HG03025 (cell line): ENCODE measurements around the gene ITGA8.
"Not testable (repeated sequence)": the region's sequence is repeated elsewhere in the genome, so short reads cannot be mapped to it uniquely, and the experiment has no call there.

Source experiments
- ATAC-seq: cut with Tn5 transposase; IDR thresholded peaks from one replicate; pipeline ENCODE4 v1.9.1; 2021; ENCODE audit warnings: mild to moderate bottlenecking, moderate library complexity; ENCODE audit not compliant: unreplicated experiment, low FRiP score

ITGA8 gene

DNA sequence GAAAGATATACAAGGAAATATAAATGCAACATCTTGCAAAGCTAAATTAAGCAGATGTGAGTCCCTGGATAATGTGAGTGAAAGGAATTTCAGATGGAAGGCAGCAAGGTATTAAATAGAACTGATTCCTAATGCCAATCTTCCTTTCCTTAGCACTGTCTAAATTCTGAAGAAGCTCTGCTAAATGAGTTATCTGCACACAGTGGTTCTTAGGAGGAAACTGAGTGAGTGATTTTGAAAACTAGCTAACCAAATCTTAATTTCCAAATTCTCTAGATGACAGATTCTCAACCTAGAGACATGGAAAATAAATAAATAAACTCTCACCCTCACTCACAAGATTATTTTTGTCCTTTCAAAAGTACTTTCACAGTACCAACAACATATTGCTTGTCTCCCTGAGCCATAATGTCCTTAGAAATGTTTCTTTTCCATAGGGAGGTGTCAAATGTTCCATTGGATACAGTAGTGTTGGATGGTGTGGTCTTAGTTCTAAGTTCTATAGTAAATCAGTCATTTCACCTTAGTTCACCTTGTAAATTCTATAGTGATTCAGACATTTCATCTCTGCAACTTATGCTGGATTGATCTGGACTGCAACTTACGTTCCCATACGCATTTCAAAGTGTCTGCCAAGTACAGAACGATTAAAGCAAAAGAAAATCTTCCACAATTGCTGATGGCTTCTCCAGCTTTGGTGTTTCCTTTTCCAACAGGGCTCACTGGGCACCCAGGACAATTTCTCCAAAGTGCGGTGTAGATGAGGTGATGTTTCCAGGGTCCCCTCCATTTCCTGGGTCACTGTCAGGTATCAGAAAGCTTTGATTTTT is 203.3 kb downstream of the ITGA8 start:
- no peak for ATAC-seq

- ATAC-seq, result no peak
Measured at GRCh38 chr10:15515202-15515601, 204.5 kb downstream of the ITGA8 start.

DNA sequence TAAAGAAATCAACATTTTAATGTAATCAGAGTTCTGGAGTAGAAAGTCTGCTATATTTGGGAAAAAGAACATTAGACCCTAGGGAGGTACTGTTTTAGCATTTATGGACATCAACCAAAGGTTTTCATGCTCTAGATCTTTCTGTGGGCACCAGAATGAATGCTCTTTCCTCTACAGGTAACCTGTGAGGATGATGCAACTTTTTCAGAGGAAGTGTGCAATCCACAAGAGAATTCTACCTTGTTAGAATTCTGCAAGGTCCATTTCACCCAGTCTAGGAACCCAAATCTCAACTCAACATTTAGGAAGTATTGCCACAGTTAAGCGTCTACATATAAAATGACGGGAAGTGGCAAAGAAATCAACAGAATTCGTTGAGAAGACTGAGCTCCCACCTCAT is 208.8 kb downstream of the ITGA8 start:
- ATAC-seq, result no peak

DNA sequence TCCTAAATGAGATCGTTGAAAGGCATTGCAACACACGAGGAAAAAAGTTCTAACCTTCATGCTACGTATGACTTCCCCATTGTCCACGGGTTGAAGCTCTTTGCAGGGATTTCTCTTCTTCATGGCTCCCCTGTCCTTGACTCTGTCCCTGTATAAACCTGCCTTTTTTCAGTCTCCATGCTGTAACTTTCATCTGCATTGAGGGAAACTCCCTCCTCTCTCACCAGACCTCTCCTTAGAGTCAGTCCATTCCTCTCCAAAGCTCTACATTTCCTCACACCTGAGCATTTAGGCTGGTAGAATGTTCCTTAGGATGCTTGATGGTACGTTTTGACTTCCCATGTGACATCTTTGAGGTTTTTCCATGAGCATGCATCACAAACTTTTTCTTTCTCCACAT is 214.4 kb downstream of the ITGA8 start:
- no peak for ATAC-seq

- ATAC-seq, result no peak
Measured at GRCh38 chr10:15504101-15504840, 215.5 kb downstream of the ITGA8 start.

GRCh38 chr10:15494850-15495506 is 224.7 kb downstream of the ITGA8 start:
- ATAC-seq, result no peak

- ATAC-seq, result no peak
Measured at GRCh38 chr10:15491856-15492642, 227.7 kb downstream of the ITGA8 start.

GRCh38 chr10:15489431-15489830 is 230.3 kb downstream of the ITGA8 start:
- ATAC-seq, result no peak

GRCh38 chr10:15487376-15487775 is 232.3 kb downstream of the ITGA8 start:
- ATAC-seq, result no peak

DNA sequence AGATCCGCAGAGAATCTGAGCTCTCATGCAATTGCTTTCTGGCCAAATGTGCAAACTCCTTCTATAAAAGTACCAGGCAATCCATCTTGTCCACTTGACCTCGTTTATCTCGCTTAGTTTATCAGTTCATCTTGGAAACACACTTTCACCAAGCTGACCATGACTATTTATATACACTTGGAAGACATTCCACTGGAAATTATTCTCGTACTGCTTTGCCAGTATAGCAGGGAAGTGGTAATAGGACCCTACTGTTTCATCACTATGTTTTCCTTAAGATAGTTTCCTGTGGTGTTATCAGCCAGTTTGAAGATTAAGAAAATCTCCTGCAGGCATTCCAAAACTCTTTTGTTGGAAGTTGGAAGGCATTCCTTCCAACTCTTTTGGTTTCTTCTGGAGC is 233.3 kb downstream of the ITGA8 start:
- no peak for ATAC-seq

GRCh38 chr10:15485684-15486316 is 233.9 kb downstream of the ITGA8 start:
- no peak for ATAC-seq

- ATAC-seq, result no peak
Measured at GRCh38 chr10:15485027-15485426, 234.7 kb downstream of the ITGA8 start.

DNA sequence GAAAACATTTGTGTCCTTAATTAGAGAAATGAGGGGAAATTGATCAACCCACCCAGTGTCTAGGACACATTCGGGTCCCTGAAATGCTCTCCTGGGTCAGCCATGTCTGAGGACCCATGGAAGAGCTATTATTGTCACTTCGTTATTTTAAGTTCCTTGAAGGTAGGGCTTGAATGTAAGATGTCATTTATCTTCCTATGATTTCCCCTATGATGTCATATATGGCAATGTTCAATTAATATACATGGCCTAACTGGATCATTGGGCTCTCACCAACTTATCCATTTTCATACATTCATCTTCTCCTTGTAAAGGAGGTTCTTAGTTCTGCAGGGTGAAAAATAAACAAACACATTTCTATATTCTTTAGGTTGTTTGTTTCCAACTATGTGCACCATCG is 235.6 kb downstream of the ITGA8 start:
- ATAC-seq, result no peak

GRCh38 chr10:15483215-15484075 is 236.3 kb downstream of the ITGA8 start:
- no peak for ATAC-seq

DNA sequence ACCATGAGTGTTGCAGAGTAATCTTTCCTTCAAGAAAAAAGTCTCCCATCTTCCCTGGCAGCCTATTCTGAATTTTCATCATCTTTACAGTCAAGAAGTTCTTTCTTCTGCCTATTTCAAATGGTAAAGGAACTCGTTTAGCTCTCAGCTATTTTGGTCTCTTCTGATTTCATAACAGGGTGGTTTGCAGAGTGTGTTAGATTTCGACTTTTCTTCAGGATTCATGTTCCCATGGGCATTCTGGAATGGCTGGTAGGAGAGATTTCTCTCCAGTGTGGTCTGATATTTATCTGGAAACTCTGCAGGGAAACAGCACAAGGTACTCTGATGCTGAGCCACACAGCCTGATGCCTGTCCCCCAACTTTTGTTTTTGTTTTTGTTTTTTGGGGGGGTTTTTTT is 237.6 kb downstream of the ITGA8 start:
- no peak for ATAC-seq

DNA sequence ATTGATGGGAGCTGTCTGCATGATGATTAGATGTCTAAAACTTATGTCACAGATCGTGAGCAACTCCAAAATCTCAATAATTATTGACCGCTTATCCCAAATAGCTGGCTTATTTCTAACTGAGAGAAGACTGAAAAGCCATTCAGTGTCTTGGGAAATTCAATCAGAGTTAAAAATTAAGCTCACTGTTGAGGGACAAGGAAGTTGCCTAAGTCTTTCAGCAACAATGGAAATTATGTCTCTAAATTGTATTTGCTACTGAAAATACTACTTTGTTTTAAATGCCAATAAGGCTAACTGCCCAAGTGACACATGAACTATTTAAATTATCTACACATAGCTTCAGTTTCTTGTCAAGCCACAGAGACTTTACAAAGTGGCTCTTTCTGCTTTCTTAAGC is 240.8 kb downstream of the ITGA8 start:
- no peak for ATAC-seq

DNA sequence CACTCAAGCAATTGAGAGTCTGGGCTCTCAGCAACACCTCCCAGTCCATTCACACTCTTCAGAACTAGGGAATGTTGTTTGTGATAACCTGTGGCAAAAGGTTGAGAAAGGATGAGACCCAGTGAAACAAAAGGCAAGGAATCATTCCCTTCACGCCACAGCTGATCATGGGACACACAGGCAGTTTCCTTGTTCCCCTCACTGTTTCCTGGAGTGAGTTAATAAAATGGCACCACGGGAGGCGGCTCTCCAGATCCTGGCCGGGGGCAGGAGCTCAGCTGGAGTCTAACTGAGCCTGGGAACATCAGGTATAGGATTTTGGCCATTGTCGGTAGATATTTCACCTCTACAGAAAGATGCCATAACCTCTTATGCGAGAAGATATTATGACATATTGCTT is 241.3 kb downstream of the ITGA8 start:
- no peak for ATAC-seq

- ATAC-seq, result no peak
Measured at GRCh38 chr10:15476337-15476736, 243.4 kb downstream of the ITGA8 start.

GRCh38 chr10:15475439-15475838 is 244.3 kb downstream of the ITGA8 start:
- not testable (repeated sequence) for ATAC-seq
